Measurements from ENCODE around the gene RGPD3. TPM values are rescaled to one million over a fixed set of nuclear protein-coding genes. Genes with fewer than 3 reads are reported as not detected.
A peak's percentile ranks its signal among the peaks of the same experiment; 100 is the strongest.
"Not testable (repeated sequence)": the region's sequence is repeated elsewhere in the genome, so short reads cannot be mapped to it uniquely, and the experiment has no call there.

Gene RGPD3
- 0.25 TPM for total RNA-seq

DNA sequence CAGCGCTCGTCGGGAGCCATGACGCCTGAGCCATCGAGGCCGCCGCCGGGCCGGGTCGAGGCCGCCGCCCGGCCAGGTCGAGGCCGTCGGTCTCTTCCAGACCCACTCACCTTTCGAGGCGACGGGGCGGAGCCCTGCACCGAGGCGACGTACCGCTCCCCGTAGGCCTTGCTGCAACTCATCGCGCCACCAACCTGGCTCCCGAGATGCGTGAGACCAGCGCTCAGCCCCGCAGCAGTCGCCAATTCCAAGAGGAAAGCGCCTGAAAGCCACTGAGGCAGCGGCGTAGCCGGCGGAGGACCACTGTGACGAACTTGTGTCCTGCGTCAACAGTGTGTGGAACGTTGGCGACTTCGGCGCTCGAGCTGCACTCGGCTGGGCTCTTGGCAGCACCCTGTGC lies at the start of gene RGPD3:
RGPD3 (minus strand) TSS at position 307 of the 400 bp plus-strand sequence; CDS start at position 182, 125 bp downstream.
- H3K27me3 ChIP-seq; H3K4me3 ChIP-seq; DNase-seq (ENCODE audit: extremely low spot score in 2 of 2); intact Hi-C loops (cut with DNase I); H3K4me1 ChIP-seq; H3K27ac ChIP-seq; H3K36me3 ChIP-seq; H3K9me3 ChIP-seq: not testable (repeated sequence)

DNA sequence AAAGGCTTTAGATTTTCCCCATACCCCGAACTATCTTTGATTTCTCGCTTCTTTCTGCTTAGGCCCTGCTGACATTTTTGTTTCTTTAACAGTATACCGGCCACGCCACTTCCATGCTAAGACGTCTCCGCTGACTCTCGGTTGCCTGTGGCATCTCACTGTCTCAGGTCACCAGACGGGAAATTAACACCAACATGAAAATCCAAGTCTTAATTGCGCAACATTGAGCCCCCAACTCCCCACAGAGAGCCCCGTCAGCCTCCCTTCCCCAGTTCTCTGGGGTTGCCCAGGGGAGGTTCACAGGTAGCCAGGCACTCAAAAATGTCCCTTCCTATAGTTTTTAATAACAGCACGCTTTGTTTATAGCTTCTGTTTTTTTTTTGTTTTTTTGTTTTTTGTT lies 49.1 kb upstream of the RGPD3 start:
- no peaks in the 10 kb centered on the region for H3K9me3 ChIP-seq
- H3K4me3 ChIP-seq = no peak overlapping the region
- no peak for DNase-seq (ENCODE audit: extremely low spot score in 2 of 2)
- no peaks in the 10 kb centered on the region for H3K27me3 ChIP-seq
- peaks cover 3% of the 10 kb centered on the region for H3K4me1 ChIP-seq
- H3K36me3 ChIP-seq = no peaks in the 10 kb centered on the region
- no peak overlapping the region for H3K27ac ChIP-seq
- intact Hi-C loops (cut with DNase I) = no loop called here
- TF ChIP-seq, protein P1, sequence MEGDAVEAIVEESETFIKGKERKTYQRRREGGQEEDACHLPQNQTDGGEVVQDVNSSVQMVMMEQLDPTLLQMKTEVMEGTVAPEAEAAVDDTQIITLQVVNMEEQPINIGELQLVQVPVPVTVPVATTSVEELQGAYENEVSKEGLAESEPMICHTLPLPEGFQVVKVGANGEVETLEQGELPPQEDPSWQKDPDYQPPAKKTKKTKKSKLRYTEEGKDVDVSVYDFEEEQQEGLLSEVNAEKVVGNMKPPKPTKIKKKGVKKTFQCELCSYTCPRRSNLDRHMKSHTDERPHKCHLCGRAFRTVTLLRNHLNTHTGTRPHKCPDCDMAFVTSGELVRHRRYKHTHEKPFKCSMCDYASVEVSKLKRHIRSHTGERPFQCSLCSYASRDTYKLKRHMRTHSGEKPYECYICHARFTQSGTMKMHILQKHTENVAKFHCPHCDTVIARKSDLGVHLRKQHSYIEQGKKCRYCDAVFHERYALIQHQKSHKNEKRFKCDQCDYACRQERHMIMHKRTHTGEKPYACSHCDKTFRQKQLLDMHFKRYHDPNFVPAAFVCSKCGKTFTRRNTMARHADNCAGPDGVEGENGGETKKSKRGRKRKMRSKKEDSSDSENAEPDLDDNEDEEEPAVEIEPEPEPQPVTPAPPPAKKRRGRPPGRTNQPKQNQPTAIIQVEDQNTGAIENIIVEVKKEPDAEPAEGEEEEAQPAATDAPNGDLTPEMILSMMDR (IDR thresholded peaks at IDR 0.05) = no peak
- no peak for TF ChIP-seq POLR2A (IDR thresholded peaks at IDR 0.05)
- no peak for TF ChIP-seq POLR2AphosphoS5 (IDR thresholded peaks at IDR 0.05; ENCODE audit: insufficient read depth in 1 of 2, low read depth in 1 of 2)

DNA sequence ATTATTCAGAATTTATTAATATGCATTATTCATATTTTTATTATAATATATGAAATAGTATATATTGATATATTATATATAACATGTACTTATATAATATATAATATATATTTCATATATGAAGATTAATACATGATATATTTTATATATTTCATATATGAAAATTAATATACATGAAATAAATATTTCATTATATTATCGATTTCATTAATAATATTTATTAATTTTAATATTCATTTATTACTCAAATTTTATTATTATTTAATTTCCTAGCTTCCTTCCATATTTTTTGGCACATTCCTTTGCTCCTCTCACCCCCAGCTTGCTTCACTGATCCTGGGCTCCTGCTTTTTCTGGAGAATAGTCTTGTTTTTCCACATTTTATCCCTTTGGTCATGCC lies 48.7 kb upstream of the RGPD3 start:
- H3K27me3 ChIP-seq = no peaks in the 10 kb centered on the region
- no peaks in the 10 kb centered on the region for H3K9me3 ChIP-seq
- no peak overlapping the region for H3K27ac ChIP-seq
- TF ChIP-seq POLR2A (IDR thresholded peaks at IDR 0.05) (no peak), POLR2AphosphoS5 (IDR thresholded peaks at IDR 0.05; ENCODE audit: insufficient read depth in 1 of 2, low read depth in 1 of 2) (no peak)
- TF ChIP-seq, protein P1 (IDR thresholded peaks at IDR 0.05) = no peak
- peaks cover 8% of the 10 kb centered on the region for H3K4me1 ChIP-seq
- no peak for DNase-seq (ENCODE audit: extremely low spot score in 2 of 2)
- intact Hi-C loops (cut with DNase I) = no loop called here
- no peak overlapping the region for H3K4me3 ChIP-seq
- H3K36me3 ChIP-seq = no peaks in the 10 kb centered on the region

DNA sequence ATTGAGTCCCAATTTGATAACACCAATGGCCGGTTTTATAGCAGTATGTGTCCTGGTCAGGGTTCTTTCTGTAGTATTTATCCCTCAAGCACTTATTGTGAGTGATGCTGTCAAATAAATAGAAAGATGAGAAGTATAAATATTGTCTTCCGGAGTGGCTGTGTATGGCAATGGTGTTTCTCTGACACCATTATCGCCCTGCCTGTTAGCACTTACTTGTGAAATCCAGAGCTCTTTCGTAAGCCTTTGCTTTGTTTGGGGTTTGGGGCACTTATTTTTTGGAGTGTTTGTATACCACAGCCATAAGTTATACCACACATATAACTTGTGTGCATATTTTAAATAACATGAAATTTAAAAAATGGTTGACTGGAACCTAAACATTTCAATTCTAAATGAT lies 48.2 kb upstream of the RGPD3 start:
- intact Hi-C loops (cut with DNase I) = no loop called here

DNA sequence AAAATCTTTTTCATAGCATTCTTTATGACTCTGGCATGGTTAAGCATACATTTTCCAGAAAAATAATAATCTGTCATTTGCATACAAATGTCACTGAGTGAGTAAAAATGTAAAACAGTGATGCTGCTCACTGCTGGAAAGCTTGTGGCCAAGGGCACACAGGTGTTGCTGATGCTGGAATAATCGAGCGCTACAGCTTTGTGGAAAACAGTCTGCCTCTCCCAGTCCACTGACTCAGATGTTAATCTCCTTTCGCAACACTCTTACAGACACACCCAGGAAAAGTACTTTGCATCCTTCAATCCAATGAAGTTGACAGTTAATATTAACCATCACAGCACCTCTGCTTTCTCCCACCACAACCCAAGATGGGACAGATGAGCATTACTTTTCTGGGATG lies 46.6 kb upstream of the RGPD3 start:
- peak in 1 of 2 donors; percentile 61 for TF ChIP-seq POLR2AphosphoS5 (IDR thresholded peaks at IDR 0.05; ENCODE audit: insufficient read depth in 1 of 2, low read depth in 1 of 2)

More for the DNA sequence above, 48.2 kb upstream of the RGPD3 start:
- Histone ChIP-seq H3K27ac (no peak overlapping the region), H3K27me3 (no peaks in the 10 kb centered on the region), H3K4me3 (no peak overlapping the region), H3K9me3 (no peaks in the 10 kb centered on the region), H3K4me1 (peaks cover 9% of the 10 kb centered on the region), H3K36me3 (no peaks in the 10 kb centered on the region)
- no peak for DNase-seq (ENCODE audit: extremely low spot score in 2 of 2)
- TF ChIP-seq POLR2A (IDR thresholded peaks at IDR 0.05) = no peak
- TF ChIP-seq, protein P1 (IDR thresholded peaks at IDR 0.05) = no peak
- no peak for TF ChIP-seq POLR2AphosphoS5 (IDR thresholded peaks at IDR 0.05; ENCODE audit: insufficient read depth in 1 of 2, low read depth in 1 of 2)

DNA sequence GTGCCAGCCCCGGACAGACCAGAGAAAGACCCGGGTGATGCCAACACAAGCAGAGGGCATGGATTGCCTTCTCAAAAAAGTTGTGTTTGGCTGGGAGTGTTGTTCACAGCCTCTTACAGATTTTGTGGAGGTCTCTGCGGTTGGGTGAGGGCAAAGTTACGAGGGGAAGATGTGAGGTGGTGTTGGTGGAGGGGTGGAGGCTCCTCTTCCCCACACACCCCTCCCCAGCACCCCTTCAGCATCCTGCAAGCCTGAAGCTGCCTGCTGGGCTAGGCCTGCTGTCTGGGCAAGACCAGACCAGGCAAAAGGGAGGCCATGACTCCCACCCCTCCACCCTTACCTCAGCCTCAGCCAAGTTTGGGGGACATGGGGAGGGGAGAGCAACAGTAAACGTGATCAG lies 45.2 kb upstream of the RGPD3 start:
- H3K27me3 ChIP-seq; DNase-seq (ENCODE audit: extremely low spot score in 2 of 2); H3K4me1 ChIP-seq; H3K9me3 ChIP-seq; H3K27ac ChIP-seq; H3K36me3 ChIP-seq; intact Hi-C loops (cut with DNase I); H3K4me3 ChIP-seq: not testable (repeated sequence)

More for the DNA sequence above, 46.6 kb upstream of the RGPD3 start:
- H3K4me3 ChIP-seq; H3K4me1 ChIP-seq; H3K27me3 ChIP-seq; H3K27ac ChIP-seq; DNase-seq (ENCODE audit: extremely low spot score in 2 of 2); H3K36me3 ChIP-seq; H3K9me3 ChIP-seq; intact Hi-C loops (cut with DNase I): not testable (repeated sequence)

DNA sequence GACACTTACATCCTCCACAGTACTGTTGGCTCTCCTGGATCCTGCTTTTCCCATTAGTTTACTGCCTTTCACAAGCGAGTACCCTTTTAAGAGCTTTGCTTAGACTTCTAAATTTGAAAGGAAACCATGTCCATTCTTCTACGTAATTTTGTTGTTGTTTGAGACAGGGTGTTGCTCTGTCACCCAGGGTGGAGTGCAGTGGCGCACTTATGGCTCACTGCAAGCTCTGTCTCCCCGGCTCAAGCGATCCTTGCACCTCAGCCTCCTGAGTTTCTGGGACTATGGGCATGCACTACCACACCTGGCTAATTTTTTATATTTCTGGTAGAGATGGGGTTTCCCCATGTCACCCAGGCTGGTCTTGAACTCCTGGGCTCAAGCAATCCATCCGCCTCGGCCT lies 43.7 kb upstream of the RGPD3 start:
- intact Hi-C loops (cut with DNase I); H3K27me3 ChIP-seq; H3K4me1 ChIP-seq; H3K9me3 ChIP-seq; DNase-seq (ENCODE audit: extremely low spot score in 2 of 2); H3K36me3 ChIP-seq: not testable (repeated sequence)
- H3K4me3 ChIP-seq = peak overlapping the region in 1 of 2 donors; percentile 24
- H3K27ac ChIP-seq = peak overlapping the region; percentile 61

Measured in vagina (tissue), 2 donors.